Activated CD4-positive, alpha-beta T cell treated with anti-CD3 and anti-CD28 coated beads, Interleukin-2, amount 10 ng/mL, durations not matched to agents 24 days and 14 days (primary cell): ENCODE measurements around the gene HSD17B4. TPM values are rescaled to one million over a fixed set of nuclear protein-coding genes. Genes with fewer than 3 reads are reported as not detected.
"Not testable (repeated sequence)": the region's sequence is repeated elsewhere in the genome, so short reads cannot be mapped to it uniquely, and the experiment has no call there.

Experiments used
- DNase-seq: peaks from one replicate; pipeline ENCODE4 v3.0.0; 2022
- H3K27ac Mint-ChIP-seq: one replicate; pipeline ENCODE4 v1.8.0; 2022; ENCODE audit warnings: mild to moderate bottlenecking, mixed read lengths
- H3K27me3 Mint-ChIP-seq: one replicate; pipeline ENCODE4 v1.8.0; 2022; ENCODE audit warnings: mixed read lengths
- H3K36me3 Mint-ChIP-seq: one replicate; pipeline ENCODE4 v1.8.0; 2022; ENCODE audit warnings: low read depth, mild to moderate bottlenecking, mixed read lengths
- H3K4me1 Mint-ChIP-seq: one replicate; pipeline ENCODE4 v1.8.0; 2021; ENCODE audit warnings: mixed read lengths
- H3K4me3 Mint-ChIP-seq: one replicate; pipeline ENCODE4 v1.8.0; 2022; ENCODE audit warnings: mild to moderate bottlenecking, moderate library complexity, mixed read lengths
- H3K9me3 Mint-ChIP-seq: one replicate; pipeline ENCODE4 v1.8.0; 2021; ENCODE audit warnings: mixed read lengths
- intact Hi-C: fragments of 100-400 bp; cut with micrococcal nuclease; formaldehyde crosslinking; loops from one replicate; pipeline ENCODE4 v1.15.1; 2023
- total RNA-seq: library from RNA; stranded (reverse); gene quantifications from 2 replicates; pipeline ENCODE4 v1.2.3, GENCODE V29; 2022

Gene HSD17B4
- total RNA-seq, 1 donor from 2014 or later, result 52.5 TPM

DNA sequence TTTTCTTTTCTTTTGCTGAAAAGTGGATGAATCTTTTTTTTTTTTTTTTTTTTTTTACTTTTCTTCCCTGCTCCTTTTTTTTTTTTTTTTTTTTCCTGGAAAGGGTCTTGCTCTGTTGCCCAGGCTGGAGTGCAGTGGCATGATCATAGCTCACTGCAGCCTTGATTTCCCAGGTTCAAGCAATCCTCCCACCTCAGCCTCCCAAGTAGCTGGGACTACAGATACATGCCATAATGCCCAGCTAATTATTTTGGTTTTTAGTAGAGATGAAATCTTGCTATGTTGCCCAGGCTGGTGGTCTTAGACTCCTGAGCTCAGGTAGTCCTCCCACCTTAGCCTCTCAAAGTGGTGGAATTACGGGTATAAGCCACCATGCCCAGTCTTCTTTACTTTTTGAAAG is 20.9 kb downstream of the HSD17B4 start:
- no peak for DNase-seq
- Mint-ChIP-seq H3K27me3 (no peaks in the 10 kb centered on the region), H3K4me3 (no peak overlapping the region), H3K27ac (no peak overlapping the region), H3K4me1 (peaks cover 3% of the 10 kb centered on the region), H3K36me3 (peaks cover 22% of the 10 kb centered on the region), H3K9me3 (peaks cover 13% of the 10 kb centered on the region)
- intact Hi-C loops, result loop anchor here (5.0 kb wide), 2 partner anchors 269 to 984 kb away; no protein-coding TSS in a partner anchor

DNA sequence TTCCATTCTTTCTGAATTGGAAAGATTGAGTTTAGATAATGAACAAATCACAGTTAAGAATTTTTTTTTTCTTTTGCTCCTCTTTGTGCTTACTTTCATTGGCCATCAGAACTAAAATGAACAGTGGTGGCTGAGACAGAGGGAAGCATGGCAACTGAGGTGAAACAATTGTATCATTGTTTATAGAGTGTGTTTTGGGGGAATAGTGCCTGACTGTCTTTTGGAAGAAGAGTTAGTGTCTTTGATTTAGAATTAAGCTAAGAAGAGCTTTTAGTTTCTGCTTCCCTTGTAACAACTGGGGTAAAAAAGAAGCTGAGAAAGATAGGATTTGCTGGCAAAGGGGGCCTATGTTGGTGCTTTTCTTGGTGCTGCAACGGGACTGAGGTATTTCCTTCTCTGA is 24.0 kb downstream of the HSD17B4 start:
- Mint-ChIP-seq H3K4me1 (no peaks in the 10 kb centered on the region), H3K4me3 (no peak overlapping the region), H3K27ac (no peak overlapping the region), H3K27me3 (no peaks in the 10 kb centered on the region), H3K36me3 (peaks cover 13% of the 10 kb centered on the region), H3K9me3 (no peaks in the 10 kb centered on the region)
- DNase-seq, result no peak
- intact Hi-C loops, result no loop called here

DNA sequence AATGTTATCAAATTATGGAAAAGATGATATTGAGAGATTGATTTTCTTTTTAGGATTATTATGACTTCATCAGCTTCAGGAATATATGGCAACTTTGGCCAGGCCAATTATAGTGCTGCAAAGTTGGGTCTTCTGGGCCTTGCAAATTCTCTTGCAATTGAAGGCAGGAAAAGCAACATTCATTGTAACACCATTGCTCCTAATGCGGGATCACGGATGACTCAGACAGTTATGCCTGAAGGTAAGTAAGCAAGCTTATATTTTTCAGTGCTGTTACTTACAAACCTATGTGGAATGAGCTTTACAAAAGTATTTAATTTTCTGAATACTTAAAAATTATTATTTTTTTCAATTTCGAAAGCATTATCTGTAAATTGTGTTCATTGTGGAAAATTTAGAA is 26.5 kb downstream of the HSD17B4 start:
- DNase-seq, result no peak
- intact Hi-C loops, result no loop called here
- Mint-ChIP-seq H3K9me3 (no peaks in the 10 kb centered on the region), H3K27me3 (no peaks in the 10 kb centered on the region), H3K4me1 (no peaks in the 10 kb centered on the region), H3K4me3 (no peak overlapping the region), H3K27ac (no peak overlapping the region), H3K36me3 (peaks cover 12% of the 10 kb centered on the region)

DNA sequence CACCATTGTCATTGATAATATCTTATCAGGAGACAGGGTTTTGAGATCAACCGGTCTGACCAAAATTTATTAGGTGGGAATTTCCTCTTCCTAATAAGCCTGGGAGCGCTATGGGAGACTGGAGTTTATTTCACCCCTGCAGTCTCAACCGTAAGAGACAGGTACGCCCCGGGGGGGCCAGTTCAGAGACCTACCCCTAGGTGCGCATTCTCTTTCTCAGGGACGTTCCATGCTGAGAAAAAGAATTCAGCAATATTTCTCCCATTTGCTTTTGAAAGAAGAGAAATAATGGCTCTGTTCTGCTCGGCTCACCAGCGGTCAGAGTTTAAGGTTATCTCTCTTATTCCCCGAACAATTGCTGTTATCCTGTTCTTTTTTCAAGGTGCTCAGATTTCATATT is 28.3 kb downstream of the HSD17B4 start:
- H3K4me1 Mint-ChIP-seq, H3K9me3 Mint-ChIP-seq, H3K27ac Mint-ChIP-seq, intact Hi-C loops, H3K4me3 Mint-ChIP-seq, DNase-seq, H3K27me3 Mint-ChIP-seq: not testable (repeated sequence)
- peaks cover 12% of the 10 kb centered on the region for H3K36me3 Mint-ChIP-seq

DNA sequence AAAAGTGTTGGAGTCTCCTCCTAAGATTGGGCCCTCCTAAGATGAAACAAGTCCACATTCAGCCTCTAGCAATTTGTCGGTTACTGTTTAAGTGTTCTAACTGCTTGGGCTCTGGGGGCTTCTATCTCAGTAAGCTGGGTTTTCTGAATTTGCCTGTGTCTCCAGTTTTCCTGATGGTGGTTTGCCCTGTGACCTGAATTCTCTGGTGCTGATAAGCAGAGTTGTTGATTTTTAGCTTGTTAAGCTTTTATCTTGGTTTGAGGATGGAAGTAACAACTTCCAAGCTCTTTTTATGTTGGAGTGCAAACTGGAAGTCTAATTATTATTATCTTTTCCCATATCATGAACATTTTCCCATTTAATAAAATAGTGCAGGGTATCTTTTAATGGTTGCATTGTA is 30.9 kb downstream of the HSD17B4 start:
- Mint-ChIP-seq H3K36me3 (peaks cover 14% of the 10 kb centered on the region), H3K27me3 (no peaks in the 10 kb centered on the region), H3K27ac (no peak overlapping the region), H3K4me1 (no peaks in the 10 kb centered on the region), H3K4me3 (no peak overlapping the region), H3K9me3 (no peaks in the 10 kb centered on the region)
- no peak for DNase-seq
- intact Hi-C loops, result no loop called here

DNA sequence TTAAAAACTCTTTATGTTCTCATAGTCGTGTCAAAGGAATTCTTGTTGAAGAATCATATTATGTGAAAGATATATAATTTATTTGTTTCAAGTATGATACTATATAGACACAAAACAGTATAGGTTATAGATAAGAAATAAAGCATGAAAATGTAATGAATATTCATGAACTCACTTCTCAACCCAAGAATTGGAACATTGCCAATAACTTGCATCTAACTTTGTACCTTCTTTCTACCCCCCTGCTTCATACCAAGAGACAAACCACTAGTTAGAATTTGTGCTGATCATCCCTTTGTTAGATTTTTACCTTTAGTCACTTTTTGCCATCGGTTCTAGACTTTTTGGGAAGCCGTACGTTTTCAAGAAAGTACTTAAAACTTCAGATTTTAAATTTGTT is 32.6 kb downstream of the HSD17B4 start:
- DNase-seq, result no peak
- H3K4me3 Mint-ChIP-seq, result no peak overlapping the region
- H3K27ac Mint-ChIP-seq, result no peak overlapping the region
- H3K27me3 Mint-ChIP-seq, result no peaks in the 10 kb centered on the region
- no peaks in the 10 kb centered on the region for H3K4me1 Mint-ChIP-seq
- intact Hi-C loops, result no loop called here
- no peaks in the 10 kb centered on the region for H3K9me3 Mint-ChIP-seq
- H3K36me3 Mint-ChIP-seq, result peaks cover 10% of the 10 kb centered on the region

DNA sequence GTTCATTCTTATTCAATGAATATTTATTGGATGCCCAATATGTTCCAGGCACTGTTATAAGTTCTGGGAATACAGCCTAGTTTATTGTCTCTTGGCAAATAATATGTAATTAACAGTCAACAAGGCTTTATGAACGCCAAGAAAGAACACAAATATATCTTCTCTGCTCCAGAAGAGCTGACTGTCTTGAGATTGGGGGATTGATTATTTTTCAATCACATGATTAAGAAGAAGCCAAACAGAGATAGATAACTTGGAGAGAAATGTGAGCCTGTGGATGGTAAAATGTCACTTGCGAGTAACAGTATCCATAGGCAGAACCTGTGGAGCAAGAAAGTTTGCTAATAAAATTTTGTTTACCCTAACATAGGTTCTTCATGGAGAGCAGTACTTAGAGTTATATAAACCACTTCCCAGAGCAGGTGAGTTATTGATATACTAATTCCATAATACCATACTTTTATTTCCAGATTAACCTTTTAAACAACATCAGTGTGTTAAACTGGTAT is 49.4 kb downstream of the HSD17B4 start:
- H3K36me3 Mint-ChIP-seq, result peaks cover 34% of the 10 kb centered on the region
- no peak overlapping the region for H3K27ac Mint-ChIP-seq
- intact Hi-C loops, result no loop called here
- no peaks in the 10 kb centered on the region for H3K27me3 Mint-ChIP-seq
- no peaks in the 10 kb centered on the region for H3K4me1 Mint-ChIP-seq
- no peak overlapping the region for H3K4me3 Mint-ChIP-seq
- H3K9me3 Mint-ChIP-seq, result peaks cover 14% of the 10 kb centered on the region
- DNase-seq, result no peak

DNA sequence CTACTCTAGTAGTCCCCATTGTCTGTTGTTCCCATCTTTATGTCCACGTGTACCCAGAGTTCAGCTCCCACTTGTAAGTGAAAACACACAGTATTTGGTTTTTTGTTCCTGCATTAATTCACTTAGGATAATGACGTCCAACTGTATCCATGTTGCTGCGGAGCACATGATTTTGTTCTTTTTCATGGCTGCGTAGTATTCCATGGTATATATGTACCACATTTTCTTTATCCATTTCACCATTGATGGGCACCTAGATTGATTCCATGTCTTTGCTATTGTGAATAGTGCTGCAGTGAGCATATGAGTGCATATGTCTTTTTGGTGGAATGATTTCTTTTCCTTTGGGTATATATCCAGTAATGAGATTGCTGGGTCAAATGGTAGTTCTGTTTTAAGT is 51.6 kb downstream of the HSD17B4 start:
- peaks cover 39% of the 10 kb centered on the region for H3K36me3 Mint-ChIP-seq
- H3K4me1 Mint-ChIP-seq, H3K4me3 Mint-ChIP-seq, H3K27me3 Mint-ChIP-seq, DNase-seq, intact Hi-C loops, H3K27ac Mint-ChIP-seq: not testable (repeated sequence)
- H3K9me3 Mint-ChIP-seq, result peaks cover 14% of the 10 kb centered on the region

DNA sequence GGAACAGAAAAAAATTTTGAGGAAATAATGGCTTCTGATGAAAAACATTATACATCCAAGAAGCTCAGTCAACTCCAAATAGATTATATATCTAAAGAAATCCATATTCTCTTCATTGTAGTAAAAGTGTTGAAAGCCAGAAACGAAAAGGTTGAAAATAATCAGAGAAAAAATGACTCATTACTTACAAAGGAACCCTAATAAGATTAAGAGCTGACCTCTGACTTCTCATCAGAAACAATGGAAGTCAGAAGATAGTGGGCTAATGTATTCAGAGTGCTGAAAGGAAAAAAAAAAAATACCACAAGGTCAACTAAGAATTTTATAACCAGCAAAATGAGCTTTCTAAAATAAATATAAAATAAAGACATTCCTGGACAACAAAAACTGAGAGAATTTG is 60.0 kb downstream of the HSD17B4 start:
- Mint-ChIP-seq H3K27ac (no peak overlapping the region), H3K36me3 (peaks cover 19% of the 10 kb centered on the region), H3K4me1 (no peaks in the 10 kb centered on the region), H3K27me3 (no peaks in the 10 kb centered on the region), H3K4me3 (no peak overlapping the region), H3K9me3 (no peaks in the 10 kb centered on the region)
- intact Hi-C loops, result no loop called here
- no peak for DNase-seq

DNA sequence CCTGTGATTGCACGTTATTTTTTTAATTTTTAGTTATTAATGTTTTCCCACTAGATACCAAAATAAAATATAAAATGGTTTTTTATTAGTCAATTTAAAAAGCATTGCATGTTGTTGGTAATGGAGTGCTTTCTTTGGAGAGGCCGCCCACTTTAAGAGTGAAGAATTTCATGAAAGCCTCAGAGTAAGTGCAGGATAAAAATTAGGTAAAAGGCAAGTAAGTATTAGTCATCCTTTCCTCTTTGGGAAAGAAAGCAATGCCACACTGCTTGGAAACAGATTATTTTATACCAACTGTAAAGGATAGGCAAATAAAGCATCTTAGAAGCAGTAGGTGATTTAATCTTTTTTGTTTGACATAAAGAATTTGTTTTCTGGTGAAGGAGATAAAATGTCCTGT is 62.9 kb downstream of the HSD17B4 start:
- Mint-ChIP-seq H3K9me3 (no peaks in the 10 kb centered on the region), H3K27ac (no peak overlapping the region), H3K27me3 (no peaks in the 10 kb centered on the region), H3K4me1 (no peaks in the 10 kb centered on the region), H3K4me3 (no peak overlapping the region), H3K36me3 (peaks cover 16% of the 10 kb centered on the region)
- no peak for DNase-seq
- intact Hi-C loops, result no loop called here

DNA sequence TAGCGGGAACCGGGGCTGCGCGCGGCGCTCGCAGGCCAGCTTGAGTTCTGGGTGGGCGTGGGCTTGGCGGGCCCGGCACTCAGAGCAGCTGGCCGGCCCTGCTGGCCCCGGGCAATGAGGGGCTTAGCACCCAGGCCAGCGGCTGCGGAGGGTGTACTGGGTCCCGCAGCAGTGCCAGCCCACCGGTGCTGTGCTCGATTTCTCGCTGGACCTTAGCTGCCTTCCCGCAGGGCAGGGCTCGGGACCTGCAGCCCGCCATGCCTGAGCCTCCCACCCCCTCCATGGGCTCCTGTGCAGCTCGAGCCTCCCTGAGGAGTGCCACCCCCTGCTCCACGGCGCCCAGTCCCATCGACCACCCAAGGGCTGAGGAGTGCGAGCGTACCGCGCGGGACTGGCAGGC is 64.8 kb downstream of the HSD17B4 start:
- H3K4me1 Mint-ChIP-seq, H3K9me3 Mint-ChIP-seq, intact Hi-C loops, H3K36me3 Mint-ChIP-seq, H3K27ac Mint-ChIP-seq, DNase-seq, H3K27me3 Mint-ChIP-seq, H3K4me3 Mint-ChIP-seq: not testable (repeated sequence)

DNA sequence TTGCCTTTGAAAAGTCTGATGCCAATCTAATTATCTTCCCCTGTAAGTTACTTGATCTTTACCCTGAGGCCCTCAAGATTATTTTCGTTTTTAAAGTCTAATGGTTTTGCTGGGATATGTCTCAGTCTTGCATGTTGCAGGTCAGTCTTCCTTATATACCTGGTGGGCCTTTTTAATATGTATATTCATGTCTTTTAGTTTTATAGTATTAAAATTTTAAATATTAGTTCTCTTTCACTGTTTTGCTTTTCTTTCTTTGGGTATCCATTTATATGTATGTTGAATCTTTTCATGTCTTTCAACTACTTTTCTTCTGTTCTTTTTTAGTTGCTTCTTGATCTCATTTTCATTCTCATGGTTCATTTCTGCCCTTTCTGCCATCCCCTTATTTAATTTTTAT is 68.9 kb downstream of the HSD17B4 start:
- H3K4me1 Mint-ChIP-seq, result no peaks in the 10 kb centered on the region
- H3K4me3 Mint-ChIP-seq, result no peak overlapping the region
- intact Hi-C loops, result no loop called here
- H3K27me3 Mint-ChIP-seq, result no peaks in the 10 kb centered on the region
- DNase-seq, result no peak
- H3K27ac Mint-ChIP-seq, result no peak overlapping the region
- no peaks in the 10 kb centered on the region for H3K9me3 Mint-ChIP-seq
- H3K36me3 Mint-ChIP-seq, result peaks cover 10% of the 10 kb centered on the region

DNA sequence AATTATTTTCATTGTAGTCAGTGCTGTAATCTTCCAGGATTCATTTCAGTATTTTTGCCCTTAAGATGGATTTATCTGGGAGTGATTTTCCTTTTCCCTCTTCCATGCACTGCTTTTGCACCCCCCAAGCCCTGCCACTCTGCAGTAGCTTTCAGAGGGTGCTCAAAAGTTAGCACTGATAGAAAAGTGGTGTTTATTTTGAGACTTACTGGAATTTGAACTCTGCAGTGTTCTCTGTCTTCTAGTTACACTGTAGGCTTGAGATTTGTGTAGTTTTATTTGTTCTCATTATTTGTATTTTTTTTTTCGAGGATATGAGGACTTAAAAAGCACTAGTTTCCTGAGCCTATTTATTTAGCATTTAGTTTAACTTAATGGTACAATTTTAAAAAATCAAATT is 70.5 kb downstream of the HSD17B4 start:
- Mint-ChIP-seq H3K9me3 (no peaks in the 10 kb centered on the region), H3K27me3 (no peaks in the 10 kb centered on the region), H3K27ac (no peak overlapping the region), H3K4me1 (no peaks in the 10 kb centered on the region), H3K4me3 (no peak overlapping the region), H3K36me3 (peaks cover 11% of the 10 kb centered on the region)
- no peak for DNase-seq
- intact Hi-C loops, result no loop called here

DNA sequence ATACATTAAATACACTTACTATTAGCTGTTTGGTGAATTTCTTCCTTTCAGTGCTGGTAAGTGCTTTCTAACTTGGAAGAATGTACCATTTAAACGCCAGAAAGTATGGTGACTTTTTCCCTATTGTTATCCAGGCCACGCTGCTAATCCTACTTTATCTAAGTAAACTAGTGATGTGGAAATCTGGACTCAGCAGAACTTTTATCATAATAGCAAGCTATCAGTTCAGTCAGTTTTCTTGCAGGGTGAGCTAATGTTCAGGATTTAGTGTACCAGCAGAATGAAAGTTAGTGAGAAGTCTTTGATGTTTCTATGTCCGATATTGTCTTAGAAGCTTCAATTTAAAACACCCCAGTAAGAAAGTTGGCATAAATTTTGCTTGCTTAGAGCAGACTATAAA is 72.2 kb downstream of the HSD17B4 start:
- Mint-ChIP-seq H3K27ac (no peak overlapping the region), H3K9me3 (no peaks in the 10 kb centered on the region), H3K4me1 (no peaks in the 10 kb centered on the region), H3K36me3 (peaks cover 7% of the 10 kb centered on the region), H3K4me3 (no peak overlapping the region), H3K27me3 (no peaks in the 10 kb centered on the region)
- intact Hi-C loops, result no loop called here
- DNase-seq, result no peak

DNA sequence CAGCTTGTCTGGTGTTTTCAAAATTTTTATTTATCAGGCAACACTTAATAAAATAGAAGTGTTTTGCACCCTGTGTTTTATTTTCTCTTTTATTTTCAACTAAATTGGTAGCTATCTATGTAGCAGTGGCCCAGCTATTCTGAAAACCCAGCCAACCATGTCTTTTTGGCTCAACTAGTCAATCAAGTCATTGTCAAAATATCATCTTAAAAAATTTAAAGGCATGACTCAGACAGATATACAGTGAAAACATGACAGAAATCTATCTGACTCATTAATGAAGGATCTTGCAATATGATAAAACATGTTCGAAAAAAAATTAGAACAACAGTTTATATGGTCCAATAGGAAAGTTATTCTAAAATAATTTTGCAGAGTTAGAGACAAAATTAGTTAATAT is 75.1 kb downstream of the HSD17B4 start:
- H3K4me1 Mint-ChIP-seq, result no peaks in the 10 kb centered on the region
- H3K36me3 Mint-ChIP-seq, result peaks cover 10% of the 10 kb centered on the region
- DNase-seq, result no peak
- H3K4me3 Mint-ChIP-seq, result no peak overlapping the region
- no peaks in the 10 kb centered on the region for H3K27me3 Mint-ChIP-seq
- intact Hi-C loops, result no loop called here
- no peak overlapping the region for H3K27ac Mint-ChIP-seq
- no peaks in the 10 kb centered on the region for H3K9me3 Mint-ChIP-seq
